ENCODE measurements around the gene S100PBP. TPM values are rescaled to one million over a fixed set of nuclear protein-coding genes. Genes with fewer than 3 reads are reported as not detected.

S100PBP gene
- total RNA-seq, 1 donor from 2014 or later: 43.3 TPM

DNA sequence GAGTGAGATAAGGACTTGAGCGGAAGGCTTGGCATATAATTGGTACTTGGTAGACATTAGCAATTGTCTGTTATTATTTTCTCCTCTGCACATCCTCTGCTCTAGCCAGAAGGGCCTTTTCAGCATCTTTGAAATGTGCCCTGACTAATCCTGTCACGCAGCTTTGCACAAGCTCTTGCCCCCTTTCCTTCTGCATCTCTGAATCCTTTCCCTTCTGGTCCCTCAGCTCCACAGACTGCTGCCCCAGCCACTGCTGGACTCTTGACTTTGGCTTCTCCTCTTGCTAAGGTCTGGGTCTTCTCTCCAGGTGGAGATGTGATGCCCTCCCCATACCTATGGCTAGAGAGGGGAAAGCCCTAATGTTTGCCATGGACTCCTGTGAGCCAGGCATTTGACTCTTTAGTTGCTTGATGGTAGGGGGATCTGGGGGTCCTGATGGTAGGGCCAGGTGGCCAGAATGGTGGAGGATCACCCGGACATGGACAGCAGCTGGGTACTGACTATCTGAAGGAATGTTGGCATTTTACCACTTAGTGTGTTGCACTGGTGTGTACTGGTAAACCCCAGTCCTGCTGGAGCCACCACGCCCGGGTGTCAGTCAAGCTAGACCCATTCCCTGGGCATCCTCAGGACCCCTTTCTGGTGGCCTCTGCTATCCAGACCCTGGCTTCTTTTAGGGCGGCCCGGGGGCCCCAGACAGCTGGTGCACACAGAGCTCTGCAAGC, 73.2 kb downstream of the S100PBP start:
- Mint-ChIP-seq H3K27ac (ENCODE audit: unreplicated experiment) (no peak overlapping the region), H3K9me3 (ENCODE audit: unreplicated experiment) (no peaks in the 10 kb centered on the region), H3K4me1 (ENCODE audit: unreplicated experiment) (peaks cover 8% of the 10 kb centered on the region), H3K27me3 (ENCODE audit: unreplicated experiment) (peaks cover 20% of the 10 kb centered on the region), H3K36me3 (ENCODE audit: low read depth, unreplicated experiment) (peaks cover 8% of the 10 kb centered on the region), H3K4me3 (ENCODE audit: unreplicated experiment) (no peak overlapping the region)
- DNase-seq (ENCODE audit: low spot score): no peak
- TF ChIP-seq, protein P1, sequence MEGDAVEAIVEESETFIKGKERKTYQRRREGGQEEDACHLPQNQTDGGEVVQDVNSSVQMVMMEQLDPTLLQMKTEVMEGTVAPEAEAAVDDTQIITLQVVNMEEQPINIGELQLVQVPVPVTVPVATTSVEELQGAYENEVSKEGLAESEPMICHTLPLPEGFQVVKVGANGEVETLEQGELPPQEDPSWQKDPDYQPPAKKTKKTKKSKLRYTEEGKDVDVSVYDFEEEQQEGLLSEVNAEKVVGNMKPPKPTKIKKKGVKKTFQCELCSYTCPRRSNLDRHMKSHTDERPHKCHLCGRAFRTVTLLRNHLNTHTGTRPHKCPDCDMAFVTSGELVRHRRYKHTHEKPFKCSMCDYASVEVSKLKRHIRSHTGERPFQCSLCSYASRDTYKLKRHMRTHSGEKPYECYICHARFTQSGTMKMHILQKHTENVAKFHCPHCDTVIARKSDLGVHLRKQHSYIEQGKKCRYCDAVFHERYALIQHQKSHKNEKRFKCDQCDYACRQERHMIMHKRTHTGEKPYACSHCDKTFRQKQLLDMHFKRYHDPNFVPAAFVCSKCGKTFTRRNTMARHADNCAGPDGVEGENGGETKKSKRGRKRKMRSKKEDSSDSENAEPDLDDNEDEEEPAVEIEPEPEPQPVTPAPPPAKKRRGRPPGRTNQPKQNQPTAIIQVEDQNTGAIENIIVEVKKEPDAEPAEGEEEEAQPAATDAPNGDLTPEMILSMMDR (IDR thresholded peaks at IDR 0.05; ENCODE audit: unreplicated experiment): no peak

DNA sequence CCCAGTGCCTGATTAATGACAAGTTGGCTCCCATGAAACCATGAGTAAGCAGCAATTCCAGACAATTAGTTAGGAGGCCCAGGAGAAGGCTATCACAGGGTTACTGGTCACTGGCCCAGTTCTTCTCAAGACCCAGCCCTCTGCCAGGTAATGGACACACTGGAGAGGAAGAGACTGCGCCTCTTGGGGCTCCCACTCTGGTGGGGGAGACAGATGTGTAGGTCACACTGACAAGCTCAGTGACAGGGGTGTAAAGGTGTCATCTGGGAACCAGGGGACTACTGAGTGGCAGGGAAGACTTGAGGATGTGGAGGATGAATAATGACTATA, 73.8 kb downstream of the S100PBP start:
- DNase-seq (ENCODE audit: low spot score): no peak
- Mint-ChIP-seq H3K4me3 (ENCODE audit: unreplicated experiment) (no peak overlapping the region), H3K27me3 (ENCODE audit: unreplicated experiment) (peaks cover 20% of the 10 kb centered on the region)

DNA sequence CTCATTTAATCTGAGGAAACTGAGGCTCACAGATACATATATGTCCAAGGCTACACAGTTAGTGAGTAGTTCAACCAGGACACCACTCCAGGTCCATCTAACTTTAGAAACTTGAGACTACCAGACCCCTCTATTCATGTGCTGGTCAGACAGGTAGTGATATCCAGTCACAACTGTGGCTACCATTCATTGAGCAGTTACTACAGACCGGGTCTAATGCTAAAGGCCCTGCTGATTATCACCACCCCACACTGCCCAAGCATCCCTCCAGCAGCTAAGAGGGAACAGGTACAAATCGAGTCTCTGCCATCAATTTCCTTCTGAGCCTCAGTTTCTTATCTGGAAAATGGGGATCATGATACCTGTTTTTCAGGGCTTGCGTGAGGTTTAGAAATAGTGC, 74.2 kb downstream of the S100PBP start:
- DNase-seq (ENCODE audit: low spot score): no peak
- H3K4me3 Mint-ChIP-seq (ENCODE audit: unreplicated experiment): no peak overlapping the region
- peaks cover 20% of the 10 kb centered on the region for H3K27me3 Mint-ChIP-seq (ENCODE audit: unreplicated experiment)
- no peaks in the 10 kb centered on the region for H3K9me3 Mint-ChIP-seq (ENCODE audit: unreplicated experiment)
- H3K4me1 Mint-ChIP-seq (ENCODE audit: unreplicated experiment): peaks cover 8% of the 10 kb centered on the region
- H3K27ac Mint-ChIP-seq (ENCODE audit: unreplicated experiment): no peak overlapping the region
- peaks cover 8% of the 10 kb centered on the region for H3K36me3 Mint-ChIP-seq (ENCODE audit: low read depth, unreplicated experiment)
- TF ChIP-seq, protein P1 (IDR thresholded peaks at IDR 0.05; ENCODE audit: unreplicated experiment): no peak

More for the DNA sequence above, 73.8 kb downstream of the S100PBP start:
- no peaks in the 10 kb centered on the region for H3K9me3 Mint-ChIP-seq (ENCODE audit: unreplicated experiment)
- no peak overlapping the region for H3K27ac Mint-ChIP-seq (ENCODE audit: unreplicated experiment)
- H3K36me3 Mint-ChIP-seq (ENCODE audit: low read depth, unreplicated experiment): peaks cover 8% of the 10 kb centered on the region
- TF ChIP-seq, protein P1 (IDR thresholded peaks at IDR 0.05; ENCODE audit: unreplicated experiment): no peak
- H3K4me1 Mint-ChIP-seq (ENCODE audit: unreplicated experiment): peaks cover 8% of the 10 kb centered on the region

- Mint-ChIP-seq H3K4me1 (ENCODE audit: unreplicated experiment) (peaks cover 8% of the 10 kb centered on the region), H3K36me3 (ENCODE audit: low read depth, unreplicated experiment) (peaks cover 8% of the 10 kb centered on the region), H3K4me3 (ENCODE audit: unreplicated experiment) (peak overlapping the region; percentile 29), H3K27me3 (ENCODE audit: unreplicated experiment) (peaks cover 22% of the 10 kb centered on the region), H3K27ac (ENCODE audit: unreplicated experiment) (no peak overlapping the region), H3K9me3 (ENCODE audit: unreplicated experiment) (no peaks in the 10 kb centered on the region)
- DNase-seq (ENCODE audit: low spot score): peak; percentile 72
- TF ChIP-seq, protein P1 (IDR thresholded peaks at IDR 0.05; ENCODE audit: unreplicated experiment): peak; percentile 92
Measured at GRCh38 chr1:32892368-32893197, 75.1 kb downstream of the S100PBP start.

Measured in endothelial cell (in vitro differentiated cells).